Pancreas (tissue), 10 donors: Measurements from ENCODE around the gene KCNK2. TPM values are rescaled to one million over a fixed set of nuclear protein-coding genes. Genes with fewer than 3 reads are reported as not detected.

Source experiments
- ATAC-seq, 4 donors: fragments of 200-7000 bp; cut with Tn5 transposase; one replicate each; pipeline versions ENCODE4 v1.8.0 to v1.9.1; 2020; ENCODE audit warnings: mild to moderate bottlenecking in 4 of 4, moderate library complexity in 4 of 4
- DNase-seq, 6 donors: peaks; one replicate each; pipeline ENCODE4 v3.0.0-alpha.2; 2020
- FAIRE-seq: peaks from 2 replicates; lab custom pipeline; 2012; peaks lifted over from hg19 to GRCh38; lab: Jason Lieb, UNC
- H3K27ac ChIP-seq, 4 donors: fragments of 200-600 bp; sonication (generic); 1 replicate in 3 of 4; 2 replicates in 1 of 4; pipeline versions ENCODE4 v1.5.0 to v1.8.0; 2020
- H3K27me3 ChIP-seq, 4 donors: fragments of 200-600 bp; one replicate each; pipeline ENCODE4 v1.8.0; 2021
- H3K36me3 ChIP-seq, 3 donors: fragments of 200-600 bp; sonication (generic) in 1 of 3; one replicate each; pipeline versions ENCODE4 v1.5.0 to v1.8.0; 2020 to 2021
- H3K4me1 ChIP-seq, 3 donors: fragments of 200-600 bp; one replicate each; pipeline ENCODE4 v1.8.0; 2021
- H3K4me3 ChIP-seq, 4 donors: fragments of 200-600 bp; sonication (generic) in 2 of 4; one replicate each; pipeline versions ENCODE4 v1.5.0 to v1.8.0; 2020 to 2021
- H3K9me3 ChIP-seq, 4 donors: fragments of 200-600 bp; one replicate each; pipeline ENCODE4 v1.8.0; 2021
- CTCF ChIP-seq, 4 donors: fragments of 200-600 bp; sonication (generic) in 3 of 4; IDR thresholded peaks; one replicate each; pipeline versions ENCODE4 v1.5.0 to v1.8.0; 2021; ENCODE audit warnings: antibody characterized with exemption in 4 of 4
- WGBS, 2 donors: extraction: QIAGEN DNeasy Blood & Tissue Kit; methylation state at CpG; one replicate each; pipeline ENCODE4 v1.1.7; 2013; 5-methylcytosine and 5-hydroxymethylcytosine counted together
- intact Hi-C, 3 donors: fragments of 100-400 bp; cut with DNase I; formaldehyde crosslinking; loops; one replicate each; pipeline versions ENCODE4 v1.11.1 to v1.14.2; 2022
- polyA plus RNA-seq, 2 donors: library from polyadenylated mRNA; stranded (reverse); fragments of 200-250 nt; gene quantifications; one replicate each; pipeline ENCODE4 v1.2.3, GENCODE V29; 2013
- total RNA-seq, 6 donors: library from RNA; stranded (reverse); fragmentation: NEBNext Ultra II Directional in 4 of 6; extraction: Animal tissue kit (Norgen Biotek cat#: 25700) in 4 of 6; gene quantifications; one replicate each; pipeline versions ENCODE4 v1.2.1 to v1.2.4, GENCODE V29; 2021 to 2023
- donor health status: healthy with polysubstance abuse.
- donor health status: DM: no; HTN: no; CAD: no; lungs with moderate emphysema.
- donor health status: DM: no; HTN: no; CAD: no.
- donor health status: control.
- donor health status: control.
- donor health status: Bipolar disorder and iron deficiency.
- donor health status: DM: yes; HTN: yes; CAD: no.
- donor health status: DM: no; HTN: no; CAD: no.
- donor health status: DM: no; HTN: no; CAD: no.
- donor health status: DM: yes; HTN: yes; CAD: no.

The KCNK2 gene
- total and polyA plus RNA-seq, 8 donors = 0.12 to 2.4 (median 0.57) TPM

GRCh38 chr1:215055281-215055935 lies 27.1 kb upstream of the KCNK2 start:
- Histone ChIP-seq H3K36me3 (no peaks in the 10 kb centered on the region), H3K4me1 (no peaks in the 10 kb centered on the region), H3K27me3 (no peaks in the 10 kb centered on the region), H3K9me3 (no peaks in the 10 kb centered on the region), H3K27ac (no peak overlapping the region), H3K4me3 (no peak overlapping the region)
- no peak for ATAC-seq
- 22 to 30% methylated on average over 2 of the region's 2 CpGs for WGBS, 2 donors
- intact Hi-C loops = no loop called here
- FAIRE-seq = no peak
- DNase-seq = no peak
- TF ChIP-seq CTCF (IDR thresholded peaks at IDR 0.05) = no peak

DNA sequence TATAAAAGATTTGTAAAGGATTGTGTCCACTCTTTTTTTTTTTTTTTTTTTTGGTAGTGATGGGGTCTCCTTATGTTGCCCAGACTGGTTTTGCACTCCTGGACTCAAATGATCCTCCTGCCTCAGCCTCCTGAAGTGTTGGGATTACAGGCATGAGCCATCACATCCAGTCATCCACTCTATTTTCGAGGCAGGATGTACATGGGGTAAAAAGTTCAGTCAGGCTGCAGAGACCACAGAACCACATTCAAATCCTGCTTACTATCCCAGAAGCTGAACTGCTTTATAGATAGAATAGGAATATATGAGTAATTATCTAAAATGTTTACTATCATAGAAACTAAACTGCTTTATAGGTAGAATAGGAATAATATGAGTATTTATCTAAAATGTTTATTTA lies 26.0 kb upstream of the KCNK2 start:
- Histone ChIP-seq H3K9me3 (no peaks in the 10 kb centered on the region), H3K27me3 (no peaks in the 10 kb centered on the region), H3K36me3 (no peaks in the 10 kb centered on the region), H3K4me3 (no peak overlapping the region), H3K4me1 (no peaks in the 10 kb centered on the region), H3K27ac (no peak overlapping the region)
- DNase-seq = no peak
- no peak for ATAC-seq
- intact Hi-C loops = no loop called here
- TF ChIP-seq CTCF (IDR thresholded peaks at IDR 0.05) = no peak
- WGBS, 2 donors = 37 to 45% methylated on average over 1 of the region's 1 CpG
- no peak for FAIRE-seq

- H3K27ac ChIP-seq = no peak overlapping the region
- H3K9me3 ChIP-seq = no peaks in the 10 kb centered on the region
- H3K27me3 ChIP-seq = no peaks in the 10 kb centered on the region
- no peaks in the 10 kb centered on the region for H3K4me1 ChIP-seq
- no peak for DNase-seq
- no peak overlapping the region for H3K4me3 ChIP-seq
- no peak for TF ChIP-seq CTCF (IDR thresholded peaks at IDR 0.05)
- no peaks in the 10 kb centered on the region for H3K36me3 ChIP-seq
- 76 to 85% methylated on average over 8 of the region's 8 CpGs for WGBS, 2 donors
- ATAC-seq = no peak
- intact Hi-C loops = no loop called here
- FAIRE-seq = no peak
These were observed 22.6 kb upstream of the KCNK2 start for GRCh38 chr1:215059947-215060346.

DNA sequence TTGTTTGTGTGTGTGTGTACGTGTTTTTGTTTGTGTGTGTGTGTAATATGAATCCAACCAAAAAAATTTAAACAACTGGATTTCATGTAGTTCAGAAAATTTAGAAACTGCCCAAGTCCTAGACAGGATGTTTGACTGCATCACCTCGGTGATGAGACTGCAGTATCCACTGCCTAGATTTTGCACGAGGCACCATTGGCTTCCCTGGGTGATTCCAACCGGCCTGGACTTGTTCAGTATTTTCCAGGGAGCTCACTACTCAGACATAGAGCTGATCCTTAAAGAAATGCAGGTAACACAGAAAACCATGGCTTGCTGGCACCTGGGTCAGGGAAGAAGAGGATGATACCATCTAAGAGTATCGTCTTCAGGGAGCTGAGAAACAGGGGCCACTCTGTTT lies 18.2 kb upstream of the KCNK2 start:
- H3K9me3 ChIP-seq = no peaks in the 10 kb centered on the region
- ATAC-seq (no peak), DNase-seq (no peak), FAIRE-seq (no peak)
- TF ChIP-seq CTCF (IDR thresholded peaks at IDR 0.05) = no peak
- H3K27ac ChIP-seq = no peak overlapping the region
- H3K27me3 ChIP-seq = no peaks in the 10 kb centered on the region
- 51 to 67% methylated on average over 5 of the region's 5 CpGs for WGBS, 2 donors
- intact Hi-C loops = no loop called here
- H3K4me3 ChIP-seq = no peak overlapping the region
- no peaks in the 10 kb centered on the region for H3K4me1 ChIP-seq
- H3K36me3 ChIP-seq = no peaks in the 10 kb centered on the region

GRCh38 chr1:215071078-215071477 lies 11.5 kb upstream of the KCNK2 start:
- DNase-seq = no peak
- H3K9me3 ChIP-seq = no peaks in the 10 kb centered on the region
- intact Hi-C loops = no loop called here
- no peaks in the 10 kb centered on the region for H3K4me1 ChIP-seq
- H3K36me3 ChIP-seq = no peaks in the 10 kb centered on the region
- WGBS, 2 donors = 34 to 45% methylated on average over 1 of the region's 1 CpG
- H3K27ac ChIP-seq = no peak overlapping the region
- TF ChIP-seq CTCF (IDR thresholded peaks at IDR 0.05) = no peak
- FAIRE-seq = no peak
- no peak for ATAC-seq
- H3K27me3 ChIP-seq = no peaks in the 10 kb centered on the region
- H3K4me3 ChIP-seq = no peak overlapping the region
